Upper lobe of left lung (tissue), 4 donors: ENCODE results near the gene GPR108.

ENCODE experiments used
- EP300 ChIP-seq, 4 donors: sonication (generic); formaldehyde crosslinking; IDR thresholded peaks; one replicate each; pipeline ENCODE4 v1.5.1; 2017; ENCODE audit warnings: antibody characterized with exemption in 4 of 4, control low read depth in 2 of 4
- POLR2A ChIP-seq, 4 donors: fragments of 450-650 bp; IDR thresholded peaks; one replicate each; pipeline ENCODE4 v1.5.1; 2016 to 2017; ENCODE audit warnings: antibody characterized with exemption in 4 of 4, mild to moderate bottlenecking in 2 of 4
- POLR2AphosphoS5 ChIP-seq, 2 donors: sonication (generic); formaldehyde crosslinking; IDR thresholded peaks; one replicate each; pipeline ENCODE4 v1.5.1; 2017; ENCODE audit warnings: antibody characterized with exemption in 2 of 2
- TF ChIP-seq, protein P1 (sequence below), 6 experiments: fragments of 450-650 bp in 4 of 6; fragments of 200-600 bp in 2 of 6; sonication (generic) in 2 of 6; IDR thresholded peaks; one replicate each; pipeline ENCODE4 v1.5.1; 2016 to 2019; ENCODE audit warnings: antibody characterized with exemption in 6 of 6

GRCh38 chr19:6733338-6734095 is 3.9 kb downstream of the GPR108 start:
- TF ChIP-seq, protein P1, sequence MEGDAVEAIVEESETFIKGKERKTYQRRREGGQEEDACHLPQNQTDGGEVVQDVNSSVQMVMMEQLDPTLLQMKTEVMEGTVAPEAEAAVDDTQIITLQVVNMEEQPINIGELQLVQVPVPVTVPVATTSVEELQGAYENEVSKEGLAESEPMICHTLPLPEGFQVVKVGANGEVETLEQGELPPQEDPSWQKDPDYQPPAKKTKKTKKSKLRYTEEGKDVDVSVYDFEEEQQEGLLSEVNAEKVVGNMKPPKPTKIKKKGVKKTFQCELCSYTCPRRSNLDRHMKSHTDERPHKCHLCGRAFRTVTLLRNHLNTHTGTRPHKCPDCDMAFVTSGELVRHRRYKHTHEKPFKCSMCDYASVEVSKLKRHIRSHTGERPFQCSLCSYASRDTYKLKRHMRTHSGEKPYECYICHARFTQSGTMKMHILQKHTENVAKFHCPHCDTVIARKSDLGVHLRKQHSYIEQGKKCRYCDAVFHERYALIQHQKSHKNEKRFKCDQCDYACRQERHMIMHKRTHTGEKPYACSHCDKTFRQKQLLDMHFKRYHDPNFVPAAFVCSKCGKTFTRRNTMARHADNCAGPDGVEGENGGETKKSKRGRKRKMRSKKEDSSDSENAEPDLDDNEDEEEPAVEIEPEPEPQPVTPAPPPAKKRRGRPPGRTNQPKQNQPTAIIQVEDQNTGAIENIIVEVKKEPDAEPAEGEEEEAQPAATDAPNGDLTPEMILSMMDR (IDR thresholded peaks at IDR 0.05) = peak in 1 of 6 experiments; percentile 5
- TF ChIP-seq POLR2AphosphoS5 (IDR thresholded peaks at IDR 0.05) (no peak), POLR2A (IDR thresholded peaks at IDR 0.05) (no peak), EP300 (IDR thresholded peaks at IDR 0.05) (no peak)
